Measurements from ENCODE around the gene NLRP7. TPM values are rescaled to one million over a fixed set of nuclear protein-coding genes. Genes with fewer than 3 reads are reported as not detected.

NLRP7 gene

DNA sequence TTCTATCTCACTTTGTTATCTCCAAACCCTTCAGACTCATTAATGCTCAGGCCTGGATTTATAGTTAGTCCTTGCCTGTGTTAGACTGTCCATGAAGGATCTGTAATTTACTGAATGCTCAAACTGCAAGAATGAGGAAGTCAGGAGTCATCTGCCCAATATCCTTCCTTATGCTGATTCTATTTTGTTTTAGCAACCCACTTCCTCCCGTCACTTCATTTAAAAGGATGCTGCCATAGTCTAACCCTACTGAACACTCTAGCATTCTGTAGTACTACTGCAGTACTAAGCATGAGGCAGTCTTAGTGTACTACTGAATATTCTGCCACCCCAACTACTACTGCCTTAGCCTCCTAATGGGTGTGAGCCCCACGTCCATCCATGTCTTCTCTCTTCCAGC is 71.8 kb downstream of the NLRP7 start:
- H3K27ac ChIP-seq (ENCODE audit: low read length, poor library complexity, severe bottlenecking): no peak overlapping the region
- no peak overlapping the region for H3K4me2 ChIP-seq (ENCODE audit: low read length, poor library complexity, severe bottlenecking)
- no peak overlapping the region for H3K9ac ChIP-seq (ENCODE audit: low read length)
- H3K27me3 ChIP-seq (ENCODE audit: control insufficient read depth in 1 of 2, insufficient read depth in 1 of 2, low read length in 2 of 2): no peaks in the 10 kb centered on the region
- H2BK15ac ChIP-seq (ENCODE audit: low read depth, poor library complexity, severe bottlenecking): no peak overlapping the region
- no peak overlapping the region for H3K14ac ChIP-seq (ENCODE audit: low read length in 2 of 2)
- H3K36me3 ChIP-seq (ENCODE audit: control insufficient read depth in 1 of 2, insufficient read depth in 2 of 2, low read depth in 1 of 2, low read length in 2 of 2): no peaks in the 10 kb centered on the region
- H4K8ac ChIP-seq (ENCODE audit: low read length): no peak overlapping the region
- no peak overlapping the region for H3K18ac ChIP-seq (ENCODE audit: low read depth in 1 of 2, low read length in 2 of 2)
- no peak overlapping the region for H3K4me3 ChIP-seq (ENCODE audit: insufficient read depth in 1 of 2, low read depth in 1 of 2, low read length in 2 of 2)
- no peak for DNase-seq
- H2AK5ac ChIP-seq (ENCODE audit: low read length, severe bottlenecking): no peak overlapping the region
- no peak overlapping the region for H4K91ac ChIP-seq (ENCODE audit: low read length)
- H2BK120ac ChIP-seq (ENCODE audit: low read depth, low read length): no peak overlapping the region
- H2BK12ac ChIP-seq (ENCODE audit: low read length in 2 of 2): no peak overlapping the region
- H3K23ac ChIP-seq (ENCODE audit: low read length in 2 of 2): no peak overlapping the region
- no peak overlapping the region for H2AFZ ChIP-seq (ENCODE audit: low read depth, low read length)
- 48% methylated on average over 1 of the region's 2 CpGs for WGBS
- no peaks in the 10 kb centered on the region for H3K79me1 ChIP-seq (replicated peaks; ENCODE audit: low read length, poor library complexity, severe bottlenecking)
- H2BK5ac ChIP-seq (ENCODE audit: low read depth, low read length, poor library complexity, severe bottlenecking): no peak overlapping the region
- no peak overlapping the region for H3K4ac ChIP-seq (ENCODE audit: low read depth in 1 of 2, low read length in 2 of 2)
- no peaks in the 10 kb centered on the region for H3K4me1 ChIP-seq (ENCODE audit: control insufficient read depth, insufficient read depth, low read depth, low read length)
- H3K9me3 ChIP-seq (ENCODE audit: control insufficient read depth, low read length): peaks cover 5% of the 10 kb centered on the region

DNA sequence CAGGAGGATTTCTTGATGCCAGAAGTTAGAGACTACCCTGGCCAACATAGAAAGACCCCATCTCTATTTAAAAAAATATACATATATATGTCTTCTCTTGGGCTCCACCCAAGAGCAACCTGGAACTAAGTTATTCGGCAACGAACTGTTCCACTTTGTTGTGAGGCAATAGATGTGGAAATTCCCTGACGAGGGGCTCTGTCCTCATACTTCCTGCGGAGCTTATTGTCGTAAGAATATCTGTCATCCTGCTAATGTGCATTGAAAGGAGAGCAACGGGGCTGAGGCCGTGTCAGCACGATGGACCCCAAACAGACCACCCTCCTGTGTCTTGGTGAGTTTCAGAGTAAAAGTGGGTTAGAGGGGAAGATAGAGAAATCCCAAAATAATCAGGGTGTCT is 73.3 kb downstream of the NLRP7 start, which contains the start of gene FCAR:
Gene FCAR, plus strand, starts transcription at position 246 of the 400 bp plus-strand sequence. Its CDS starts 55 bp downstream, at position 301.
- H4K8ac ChIP-seq (ENCODE audit: low read length): no peak within 1 kb of the TSS
- no peak within 1 kb of the TSS for H3K18ac ChIP-seq (ENCODE audit: low read depth in 1 of 2, low read length in 2 of 2)
- WGBS: 81% methylated on average over 8 of the region's 8 CpGs
- no peak within 1 kb of the TSS for H2BK15ac ChIP-seq (ENCODE audit: low read depth, poor library complexity, severe bottlenecking)
- no peak within 1 kb of the TSS for H3K27ac ChIP-seq (ENCODE audit: low read length, poor library complexity, severe bottlenecking)
- H3K4me1 ChIP-seq (ENCODE audit: control insufficient read depth, insufficient read depth, low read depth, low read length): no peaks in the 10 kb centered on the region
- no peak within 1 kb of the TSS for H2AK5ac ChIP-seq (ENCODE audit: low read length, severe bottlenecking)
- no peaks in the 10 kb centered on the region for H3K27me3 ChIP-seq (ENCODE audit: control insufficient read depth in 1 of 2, insufficient read depth in 1 of 2, low read length in 2 of 2)
- no peak within 1 kb of the TSS for H3K4me3 ChIP-seq (ENCODE audit: insufficient read depth in 1 of 2, low read depth in 1 of 2, low read length in 2 of 2)
- H2BK120ac ChIP-seq (ENCODE audit: low read depth, low read length): no peak within 1 kb of the TSS
- no peak within 1 kb of the TSS for H3K4ac ChIP-seq (ENCODE audit: low read depth in 1 of 2, low read length in 2 of 2)
- no peaks in the 10 kb centered on the region for H3K36me3 ChIP-seq (ENCODE audit: control insufficient read depth in 1 of 2, insufficient read depth in 2 of 2, low read depth in 1 of 2, low read length in 2 of 2)
- no peak within 1 kb of the TSS for H2BK5ac ChIP-seq (ENCODE audit: low read depth, low read length, poor library complexity, severe bottlenecking)
- H3K9ac ChIP-seq (ENCODE audit: low read length): no peak within 1 kb of the TSS
- no peak within 1 kb of the TSS for H4K91ac ChIP-seq (ENCODE audit: low read length)
- H3K9me3 ChIP-seq (ENCODE audit: control insufficient read depth, low read length): peaks cover 8% of the 10 kb centered on the region
- no peak within 1 kb of the TSS for H3K14ac ChIP-seq (ENCODE audit: low read length in 2 of 2)
- no peaks in the 10 kb centered on the region for H3K79me1 ChIP-seq (replicated peaks; ENCODE audit: low read length, poor library complexity, severe bottlenecking)
- no peak within 1 kb of the TSS for H3K4me2 ChIP-seq (ENCODE audit: low read length, poor library complexity, severe bottlenecking)
- no peak within 1 kb of the TSS for H2BK12ac ChIP-seq (ENCODE audit: low read length in 2 of 2)
- no peak for DNase-seq
- H3K23ac ChIP-seq (ENCODE audit: low read length in 2 of 2): no peak within 1 kb of the TSS
- no peak within 1 kb of the TSS for H2AFZ ChIP-seq (ENCODE audit: low read depth, low read length)

Small RNA genes within 50 kb of the gene (small RNA-seq; reads per million reads assigned to genes)
- not detected for gene AC011476.8 (ENCODE audit: low read depth)
